ENCODE data around the gene TMEM120A.

TMEM120A gene

GRCh38 chr7:75996476-75996875, 2.1 kb upstream of the TMEM120A start:
- ChIA-PET POLR2A (no interaction called here), CTCF (interaction anchor here (1.2 kb wide), 1 partner anchor 24 kb away, joined by 4 read pairs; no protein-coding TSS in a partner anchor)
- no peak for TF ChIP-seq CTCF (IDR thresholded peaks at IDR 0.05; ENCODE audit: control extremely low read depth, extremely low read depth, low read depth, missing control alignments)
- DNase-seq (ENCODE audit: extremely low spot score), result no peak

GRCh38 chr7:75995996-75996395, 1.6 kb upstream of the TMEM120A start:
- CTCF ChIA-PET, result interaction anchor here (1.2 to 1.5 kb wide), 2 partner anchors 7 to 24 kb away, joined by 3 to 4 read pairs; no protein-coding TSS in a partner anchor
- no peak for DNase-seq (ENCODE audit: extremely low spot score)
- no peak for TF ChIP-seq CTCF (IDR thresholded peaks at IDR 0.05; ENCODE audit: control extremely low read depth, extremely low read depth, low read depth, missing control alignments)
- POLR2A ChIA-PET, result no interaction called here

GRCh38 chr7:75995052-75995471, 667 bp upstream of the TMEM120A start:
- ChIA-PET POLR2A (no interaction called here), CTCF (interaction anchor here (1.5 kb wide), 2 partner anchors 8 to 25 kb away, joined by 3 read pairs; no protein-coding TSS in a partner anchor)
- TF ChIP-seq CTCF (IDR thresholded peaks at IDR 0.05; ENCODE audit: control extremely low read depth, extremely low read depth, low read depth, missing control alignments), result no peak
- no peak for DNase-seq (ENCODE audit: extremely low spot score)

GRCh38 chr7:75993689-75994387, 557 bp downstream of the TMEM120A start:
- TF ChIP-seq CTCF (IDR thresholded peaks at IDR 0.05; ENCODE audit: control extremely low read depth, extremely low read depth, low read depth, missing control alignments), result no peak
- CTCF ChIA-PET, result interaction anchor here (1.2 to 2.9 kb wide), 3 partner anchors 10 to 127 kb away, joined by 3 to 11 read pairs (median 4); no protein-coding TSS in a partner anchor
- DNase-seq (ENCODE audit: extremely low spot score), result peak; percentile 67
- POLR2A ChIA-PET, result interaction anchor here (0.5 to 0.8 kb wide), 2 partner anchors 14 to 16 kb away, joined by 3 to 7 read pairs; no protein-coding TSS in a partner anchor

- CTCF ChIA-PET, result interaction anchor here (0.6 to 2.9 kb wide), 4 partner anchors 17 to 125 kb away, joined by 3 to 11 read pairs (median 4); no protein-coding TSS in a partner anchor
Measured at GRCh38 chr7:75992083-75992755, 2.2 kb downstream of the TMEM120A start.

More at GRCh38 chr7:75992083-75992755, 2.2 kb downstream of the TMEM120A start:
- DNase-seq (ENCODE audit: extremely low spot score), result no peak
- POLR2A ChIA-PET, result no interaction called here
- TF ChIP-seq CTCF (IDR thresholded peaks at IDR 0.05; ENCODE audit: control extremely low read depth, extremely low read depth, low read depth, missing control alignments), result no peak

Measured in GM10248 (cell line).